ENCODE measurements around the gene FAM114A1.
"Not testable (repeated sequence)": the region's sequence is repeated elsewhere in the genome, so short reads cannot be mapped to it uniquely, and the experiment has no call there.

FAM114A1 gene

GRCh38 chr4:38967260-38968095 lies 99.9 kb downstream of the FAM114A1 start:
- no peak for DNase-seq (ENCODE audit: low spot score)

GRCh38 chr4:38968668-38969067 lies 101.1 kb downstream of the FAM114A1 start:
- DNase-seq (ENCODE audit: low spot score), result no peak

- no peak for DNase-seq (ENCODE audit: low spot score)
Measured at GRCh38 chr4:38976308-38976707, 108.7 kb downstream of the FAM114A1 start.

DNA sequence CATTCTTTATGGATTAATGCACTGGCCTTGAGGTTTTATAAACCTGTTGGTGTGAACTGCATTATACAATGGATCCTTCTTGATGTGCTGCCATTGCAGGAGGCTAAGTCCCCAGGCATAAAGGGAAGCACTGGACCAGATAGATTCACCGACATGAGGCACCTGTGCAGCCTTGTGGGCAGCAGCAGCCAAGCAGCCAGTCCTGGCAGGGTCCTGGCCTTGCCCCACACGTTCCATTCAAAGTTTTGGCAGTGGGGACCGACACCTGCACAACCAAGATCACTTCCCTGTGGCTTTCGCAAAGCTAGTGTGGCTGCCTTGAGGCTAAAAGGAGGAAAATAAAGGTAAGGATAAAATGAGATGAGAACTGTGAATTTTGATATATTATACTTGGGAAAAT lies 111.5 kb downstream of the FAM114A1 start:
- no peak for DNase-seq (ENCODE audit: low spot score)

- DNase-seq (ENCODE audit: low spot score), result no peak
Measured at GRCh38 chr4:38979511-38980230, 112.1 kb downstream of the FAM114A1 start.

DNA sequence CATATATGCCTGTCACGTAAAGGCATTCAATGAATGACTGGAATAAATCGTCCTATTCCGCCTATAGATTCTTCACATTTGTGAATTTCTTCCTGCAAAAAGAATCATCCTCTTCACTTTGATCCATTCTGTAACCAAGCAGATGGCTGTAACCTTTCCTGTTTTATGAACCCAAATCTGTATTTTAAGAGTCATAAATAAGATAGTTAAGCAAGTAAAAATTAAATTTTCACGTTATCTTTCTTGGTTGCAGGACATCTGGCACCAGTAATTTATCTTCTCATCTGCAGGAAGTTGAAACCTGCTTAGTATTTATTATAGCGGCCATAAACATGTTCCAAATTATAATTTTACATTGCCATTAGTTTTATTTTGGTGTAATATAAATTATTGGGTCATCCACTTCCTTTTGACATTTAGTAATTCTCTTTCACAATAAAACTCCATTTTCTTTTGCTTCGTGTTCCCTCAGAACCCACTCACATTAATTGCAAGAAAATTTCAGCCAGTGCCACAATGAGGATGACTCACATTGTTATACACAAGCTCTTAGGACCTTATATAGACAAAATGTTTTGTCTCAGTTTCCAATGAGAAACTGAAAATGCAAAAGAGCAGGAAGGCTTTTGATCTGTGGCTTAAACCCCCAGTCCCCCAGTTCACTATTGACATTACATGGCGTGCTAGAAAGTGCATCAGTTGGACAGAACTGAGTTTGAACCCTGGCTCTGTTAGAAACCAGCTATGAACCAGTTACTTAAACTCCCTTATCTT lies 113.5 kb downstream of the FAM114A1 start:
- DNase-seq (ENCODE audit: low spot score), result no peak

GRCh38 chr4:38982361-38983095 lies 114.9 kb downstream of the FAM114A1 start:
- no peak for DNase-seq (ENCODE audit: low spot score)

DNA sequence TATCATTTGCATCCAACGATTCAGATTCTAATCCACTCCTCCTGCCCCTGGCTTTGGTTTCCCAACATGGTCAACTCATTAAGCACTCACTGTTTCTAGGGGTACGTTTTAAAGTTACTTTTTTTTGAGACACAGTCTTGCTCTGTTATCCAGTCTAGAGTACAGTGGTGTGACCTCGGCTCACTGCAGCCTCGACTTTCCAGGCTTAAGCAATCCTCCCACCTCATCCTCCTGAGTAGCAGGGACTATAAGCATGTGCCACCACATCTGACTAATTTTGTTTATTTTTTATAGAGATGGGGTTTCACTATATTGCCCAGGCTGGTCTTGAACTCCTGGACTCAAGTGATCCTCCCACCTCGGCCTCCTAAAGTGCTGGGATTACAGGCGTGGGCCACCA lies 115.7 kb downstream of the FAM114A1 start:
- no peak for DNase-seq (ENCODE audit: low spot score)

GRCh38 chr4:38983787-38984598 lies 116.4 kb downstream of the FAM114A1 start:
- DNase-seq (ENCODE audit: low spot score), result no peak

DNA sequence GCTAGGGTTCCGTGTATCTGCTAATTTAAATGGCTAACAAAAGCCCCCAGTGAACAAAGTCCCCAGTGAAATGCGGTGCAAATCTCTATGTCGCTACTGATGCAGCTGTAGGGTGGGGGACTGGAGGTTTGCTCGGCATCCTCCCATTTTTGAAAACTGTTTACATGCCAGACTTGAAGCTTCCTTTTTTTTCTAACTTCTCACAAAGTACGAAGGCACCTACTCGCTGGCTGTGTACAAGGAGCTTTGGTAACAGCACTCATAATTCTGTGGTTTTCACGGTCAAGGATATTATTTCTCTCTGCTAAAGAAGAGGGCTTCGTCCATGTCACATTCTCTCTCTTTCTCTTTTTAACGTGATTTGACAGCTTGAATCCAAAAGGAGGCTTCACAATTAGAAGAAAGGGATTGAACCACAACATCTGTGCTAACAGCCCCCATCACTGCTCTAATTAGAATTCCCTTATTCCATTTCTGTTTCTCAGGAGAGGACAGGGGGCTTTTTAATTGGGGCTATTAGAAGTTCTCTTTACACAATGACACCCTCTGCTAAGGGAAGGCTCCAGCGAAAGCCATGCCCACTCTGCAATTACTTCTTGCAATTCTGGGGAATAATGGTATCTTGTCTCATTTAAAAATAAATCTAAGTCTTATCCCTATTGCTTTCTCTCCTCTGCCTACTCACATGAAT lies 117.9 kb downstream of the FAM114A1 start:
- no peak for DNase-seq (ENCODE audit: low spot score)

DNA sequence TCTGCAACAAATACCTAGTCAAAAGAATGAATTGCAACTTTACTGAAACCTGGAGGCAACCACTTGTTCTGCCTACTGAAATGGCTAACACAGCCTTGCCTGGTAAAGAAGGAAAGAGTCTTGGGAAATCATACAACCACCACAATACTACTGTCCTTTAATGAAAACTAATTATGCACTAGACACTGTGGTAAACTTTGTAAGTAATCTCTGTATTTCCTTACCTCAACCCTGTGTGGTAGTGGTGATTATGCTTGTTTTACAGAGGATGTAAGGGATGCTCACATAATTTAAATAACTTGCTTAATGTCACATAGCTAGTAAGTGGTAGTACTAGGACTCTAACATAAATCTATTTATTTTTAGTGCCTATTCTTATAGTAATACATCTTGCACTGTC lies 119.9 kb downstream of the FAM114A1 start:
- no peak for DNase-seq (ENCODE audit: low spot score)

DNA sequence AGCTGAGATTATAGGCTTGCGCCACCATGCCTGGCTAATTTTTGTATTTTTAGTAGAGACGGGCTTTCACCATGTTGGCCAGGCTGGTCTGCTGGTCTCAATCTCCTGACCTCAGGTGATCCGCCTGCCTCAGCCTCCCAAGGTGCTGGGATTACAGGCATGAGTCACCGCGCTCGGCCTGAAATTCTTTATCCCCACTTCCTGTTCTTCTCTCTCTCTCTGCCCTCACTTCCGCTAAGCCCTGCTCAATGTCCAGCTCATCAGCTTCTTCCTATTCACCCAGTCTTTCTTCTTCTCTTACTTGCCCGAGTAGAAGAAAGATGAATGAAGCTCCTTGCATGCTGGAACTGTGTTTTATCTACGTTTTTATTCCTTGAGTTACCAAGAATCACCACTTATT lies 120.7 kb downstream of the FAM114A1 start:
- DNase-seq (ENCODE audit: low spot score), result not testable (repeated sequence)

DNA sequence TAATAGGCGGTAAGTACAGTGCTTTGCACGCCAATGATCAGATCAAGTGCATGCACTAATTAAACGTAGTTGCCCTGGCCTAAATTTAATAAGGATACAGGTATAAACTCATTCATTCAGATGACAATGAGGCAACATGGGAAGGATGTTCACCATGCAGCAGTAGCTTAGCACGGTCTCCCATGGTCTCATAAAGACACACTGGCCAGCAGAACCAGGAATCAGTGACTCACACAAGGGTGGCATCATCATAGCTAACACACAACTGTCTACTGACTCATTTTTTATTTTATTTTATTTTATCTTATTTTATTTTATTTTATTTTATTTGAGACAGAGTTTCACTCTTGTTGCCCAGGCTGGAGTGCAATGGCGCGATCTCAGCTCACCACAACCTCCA lies 121.9 kb downstream of the FAM114A1 start:
- no peak for DNase-seq (ENCODE audit: low spot score)

GRCh38 chr4:38990241-38990640 lies 122.6 kb downstream of the FAM114A1 start:
- no peak for DNase-seq (ENCODE audit: low spot score)

DNA sequence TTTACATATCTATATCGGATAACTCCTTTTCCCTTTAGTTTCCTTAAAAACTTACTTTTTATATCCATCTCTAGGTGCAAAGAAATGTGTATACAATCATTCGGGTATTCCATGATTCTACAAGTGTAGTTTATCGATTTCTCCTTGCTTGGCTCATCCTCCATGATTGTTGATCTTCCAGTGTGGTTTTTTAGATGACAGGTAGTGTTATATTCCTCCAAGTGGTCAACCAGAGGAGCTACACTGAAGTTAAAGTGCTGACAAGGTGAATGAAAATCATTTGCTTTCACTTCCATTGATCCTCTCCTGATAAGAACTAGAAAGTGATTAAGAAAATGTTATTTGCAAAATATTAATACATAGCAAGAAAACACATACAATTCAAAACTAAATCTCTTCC lies 126.1 kb downstream of the FAM114A1 start:
- no peak for DNase-seq (ENCODE audit: low spot score)

DNA sequence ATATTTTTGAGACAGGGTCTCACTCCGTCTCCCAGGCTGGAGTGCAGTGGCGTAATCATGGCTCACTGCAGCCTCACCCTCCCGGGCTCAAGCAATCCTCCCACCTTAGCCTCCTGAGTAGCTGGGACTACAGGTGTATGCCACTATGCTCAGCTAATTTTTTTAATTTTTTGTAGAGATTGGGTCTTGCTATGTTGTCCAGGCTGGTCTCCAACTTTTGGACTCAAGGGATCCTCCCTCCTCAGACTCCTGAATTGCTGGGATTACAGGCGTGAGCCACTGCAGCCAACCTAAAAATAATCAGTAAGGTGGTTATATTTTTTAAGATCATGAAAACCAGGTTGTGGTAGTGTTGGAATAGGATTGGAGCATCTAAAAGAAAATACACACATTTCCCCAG lies 126.5 kb downstream of the FAM114A1 start:
- DNase-seq (ENCODE audit: low spot score), result no peak

Data from hematopoietic multipotent progenitor cell treated with erythropoietin and hydrocortisone succinate and interleukin-3 and kit ligand, for 15 days (in vitro differentiated cells).